WTC11 (cell line): Measurements from ENCODE around the gene PHKB.

ENCODE experiments used
- AFF4 ChIP-seq: sonication (generic); formaldehyde crosslinking; IDR thresholded peaks from 2 replicates; pipeline ENCODE4 v1.8.1; 2023; ENCODE audit warnings: mild to moderate bottlenecking, missing genetic modification reagents, borderline replicate concordance
- ATF2 ChIP-seq: sonication (generic); formaldehyde crosslinking; IDR thresholded peaks from 2 replicates; pipeline ENCODE4 v1.8.1; 2022; ENCODE audit warnings: low read depth, missing genetic modification reagents, borderline replicate concordance
- CTCF ChIP-seq: fragments of 200-600 bp; IDR thresholded peaks from 2 replicates; pipeline ENCODE4 v1.8.0; 2022; ENCODE audit warnings: antibody characterized with exemption
- FOXP4 ChIP-seq: sonication (generic); formaldehyde crosslinking; IDR thresholded peaks from 2 replicates; pipeline ENCODE4 v1.8.0; 2022; ENCODE audit warnings: mild to moderate bottlenecking, missing genetic modification reagents
- NR2C2 ChIP-seq: sonication (generic); formaldehyde crosslinking; IDR thresholded peaks from 2 replicates; pipeline ENCODE4 v1.8.0; 2022; ENCODE audit warnings: mild to moderate bottlenecking, missing genetic modification reagents
- SP1 ChIP-seq: sonication (generic); formaldehyde crosslinking; conservative IDR thresholded peaks from 2 replicates; pipeline ENCODE4 v1.8.1; 2022; ENCODE audit warnings: missing genetic modification reagents
- TCF7 ChIP-seq: sonication (generic); formaldehyde crosslinking; IDR thresholded peaks from 2 replicates; pipeline ENCODE4 v1.8.0; 2022; ENCODE audit warnings: mild to moderate bottlenecking, low read depth, missing genetic modification reagents, moderate library complexity
- ZNF138 ChIP-seq: sonication (generic); formaldehyde crosslinking; conservative IDR thresholded peaks from 2 replicates; pipeline ENCODE4 v1.8.1; 2022; ENCODE audit warnings: mild to moderate bottlenecking, moderate library complexity, missing genetic modification reagents
- ZNF425 ChIP-seq: fragments of 250-450 bp; sonication (Bioruptor Pico); conservative IDR thresholded peaks from 2 replicates; pipeline ENCODE4 v1.9.0; 2021; ENCODE audit warnings: mild to moderate bottlenecking
- ZNF512 ChIP-seq: sonication (generic); formaldehyde crosslinking; IDR thresholded peaks from 2 replicates; pipeline ENCODE4 v1.8.1; 2022; ENCODE audit warnings: missing genetic modification reagents, borderline replicate concordance
- ZSCAN18 ChIP-seq: fragments of 250-450 bp; sonication (Bioruptor Pico); IDR thresholded peaks from 2 replicates; pipeline ENCODE4 v2.1.2; 2022; ENCODE audit warnings: mild to moderate bottlenecking, moderate library complexity

- TF ChIP-seq NR2C2 (CRISPR knock-in tag) (no peak), ZNF425 (CRISPR knock-in tag) (no peak), CTCF (no peak), ZNF138 (CRISPR knock-in tag) (no peak), ZNF512 (no peak), SP1 (CRISPR knock-in tag) (no peak), FOXP4 (CRISPR knock-in tag) (no peak), ATF2 (CRISPR knock-in tag) (no peak), ZSCAN18 (no peak), AFF4 (CRISPR knock-in tag) (no peak), TCF7 (CRISPR knock-in tag) (no peak)
These were observed 182.3 kb downstream of the PHKB start for GRCh38 chr16:47643323-47644000.
